GM12878 (cell line): ENCODE data around the gene KAZN. TPM values are rescaled to one million over a fixed set of nuclear protein-coding genes. Genes with fewer than 3 reads are reported as not detected.

ENCODE experiments used
- ATAC-seq: fragments of 200-7000 bp; cut with Tn5 transposase; 3 replicates; pipeline ENCODE4 v1.9.1; 2020; ENCODE audit warnings: mild to moderate bottlenecking, moderate library complexity
- BruUV-seq: library from RNA; stranded (reverse); fragments of 400-500 nt; replicated peaks from 2 replicates; lab custom pipeline; 2021; lab: Mats Ljungman, UMichigan
- CTCF ChIA-PET: fragments of 300-600 bp; sonication (Branson Sonifier 250); formaldehyde crosslinking; extraction: SDS; loops from one replicate; lab custom pipeline; 2021; ENCODE audit warnings: inconsistent platforms; lab: Yijun Ruan, JAX
- POLR2A ChIA-PET: fragments of 350-600 bp; formaldehyde crosslinking; extraction: SDS; loops from one replicate; lab custom pipeline; 2021; ENCODE audit warnings: inconsistent platforms; lab: Charles Lee
- RAD21 ChIA-PET: fragments of 300-600 bp; sonication (Branson Sonifier 250); formaldehyde crosslinking; loops from one replicate; lab custom pipeline; 2023; ENCODE audit warnings: antibody characterized with exemption; ENCODE audit not compliant: unreplicated experiment; lab: Charles Lee
- SMC1A ChIA-PET: fragments of 300-600 bp; sonication (Branson Sonifier 250); formaldehyde crosslinking; loops from one replicate; lab custom pipeline; 2023; ENCODE audit not compliant: unreplicated experiment, uncharacterized antibody; lab: Charles Lee
- DNase-seq: peaks from one replicate; pipeline ENCODE4 v3.0.0-alpha.2; 2011; ENCODE audit warnings: low read depth, low spot score
- FAIRE-seq: peaks from 3 replicates; lab custom pipeline; 2011; peaks lifted over from hg19 to GRCh38; lab: Jason Lieb, UNC
- H2AFZ ChIP-seq: 2 replicates; pipeline ENCODE4 v1.6.0; 2011; ENCODE audit warnings: low read depth, low read length, control low read depth; ENCODE audit not compliant: control insufficient read depth
- H3K27ac ChIP-seq: 2 replicates; pipeline ENCODE4 v1.5.1; 2011; ENCODE audit warnings: control low read depth; ENCODE audit not compliant: control insufficient read depth, insufficient read depth
- H3K27me3 ChIP-seq, 2 experiments: replicated peaks in 1 of 2; 2 replicates each; pipeline versions ENCODE4 v1.6.0 to v1.6.1; 2011; ENCODE audit warnings: low read length in 1 of 2; ENCODE audit not compliant: control insufficient read depth in 2 of 2, insufficient read depth in 2 of 2
- H3K36me3 ChIP-seq, 2 experiments: 2 replicates each; pipeline ENCODE4 v1.5.1; 2011; ENCODE audit warnings: low read length in 1 of 2; ENCODE audit not compliant: control insufficient read depth in 2 of 2, insufficient read depth in 2 of 2
- H3K4me1 ChIP-seq: 2 replicates; pipeline ENCODE4 v1.6.1; 2011; ENCODE audit warnings: mild to moderate bottlenecking, low read length, moderate library complexity, mixed read lengths; ENCODE audit not compliant: control insufficient read depth, insufficient read depth
- H3K4me2 ChIP-seq: 2 replicates; pipeline ENCODE4 v1.6.0; 2011; ENCODE audit warnings: control low read depth; ENCODE audit not compliant: control insufficient read depth, insufficient read depth
- H3K4me3 ChIP-seq: fragments of 200-600 bp; sonication (generic); 2 replicates; pipeline ENCODE4 v1.5.1; 2016
- H3K79me2 ChIP-seq: 2 replicates; pipeline ENCODE4 v1.6.0; 2011; ENCODE audit warnings: low read length; ENCODE audit not compliant: control insufficient read depth, insufficient read depth
- H3K9ac ChIP-seq: 2 replicates; pipeline ENCODE4 v1.8.0; 2011; ENCODE audit warnings: low read length, control low read depth, mixed read lengths; ENCODE audit not compliant: control insufficient read depth, insufficient read depth
- H3K9me3 ChIP-seq: replicated peaks from 3 replicates; pipeline ENCODE4 v1.5.1; 2011; ENCODE audit warnings: mild to moderate bottlenecking, low read length; ENCODE audit not compliant: control insufficient read depth, insufficient read depth
- H4K20me1 ChIP-seq: 2 replicates; pipeline ENCODE4 v1.6.0; 2011; ENCODE audit not compliant: control insufficient read depth, insufficient read depth
- ATF7 ChIP-seq: fragments of 450-650 bp; IDR thresholded peaks from 2 replicates; pipeline ENCODE4 v1.6.1; 2016; ENCODE audit warnings: low read depth, mild to moderate bottlenecking
- CEBPB ChIP-seq, 2 experiments: fragments of 150-350 bp in 1 of 2; IDR thresholded peaks; 2 replicates each; pipeline ENCODE4 v1.6.1; 2012 to 2014; ENCODE audit warnings: low read depth in 2 of 2, low read length in 2 of 2, borderline replicate concordance in 1 of 2, inconsistent platforms in 1 of 2
- KLF5 ChIP-seq: fragments of 450-650 bp; IDR thresholded peaks from 2 replicates; pipeline ENCODE4 v1.6.1; 2014; ENCODE audit warnings: mild to moderate bottlenecking; ENCODE audit not compliant: partially characterized antibody
- PAX8 ChIP-seq: fragments of 450-650 bp; IDR thresholded peaks from 2 replicates; pipeline ENCODE4 v1.6.1; 2017; ENCODE audit warnings: mild to moderate bottlenecking, moderate library complexity
- SIN3A ChIP-seq: IDR thresholded peaks from 2 replicates; pipeline ENCODE4 v1.6.1; 2012; ENCODE audit warnings: low read depth, low read length, improper control_type of control experiment
- SP1 ChIP-seq: IDR thresholded peaks from one replicate; pipeline ENCODE4 v1.6.1; 2011; ENCODE audit warnings: low read depth, low read length
- SREBF2 ChIP-seq: IDR thresholded peaks from 2 replicates; pipeline ENCODE4 v1.6.1; 2012; ENCODE audit warnings: mild to moderate bottlenecking, low read length
- TARDBP ChIP-seq: IDR thresholded peaks from 2 replicates; pipeline ENCODE4 v1.6.1; 2016; ENCODE audit warnings: borderline replicate concordance
- TCF7 ChIP-seq: IDR thresholded peaks from 2 replicates; pipeline ENCODE4 v1.6.1; 2014; ENCODE audit warnings: antibody characterized with exemption, borderline replicate concordance
- ZNF24 ChIP-seq: fragments of 450-650 bp; IDR thresholded peaks from 2 replicates; pipeline ENCODE4 v1.6.1; 2017; ENCODE audit warnings: antibody characterized with exemption, mild to moderate bottlenecking
- ZZZ3 ChIP-seq: IDR thresholded peaks from 2 replicates; pipeline ENCODE4 v1.6.1; 2011; ENCODE audit warnings: low read depth; ENCODE audit not compliant: control insufficient read depth, insufficient read length
- WGBS: methylation state at CpG from one replicate; pipeline ENCODE4 v1.1.6; 2016; ENCODE audit warnings: low lambda C conversion rate; ENCODE audit not compliant: insufficient replicate concordance, insufficient coverage; ENCODE audit errors: missing lambda C conversion rate; 5-methylcytosine and 5-hydroxymethylcytosine counted together
- in situ Hi-C: fragments of 300-500 bp; cut with MboI; formaldehyde crosslinking; loops from 9 replicates; pipeline ENCODE4 v1.14.3; 2018; ENCODE audit warnings: mixed read lengths
- intact Hi-C: fragments of 100-400 bp; cut with micrococcal nuclease; formaldehyde crosslinking; loops from one replicate; pipeline ENCODE4 v1.14.2; 2022; ENCODE audit not compliant: unreplicated experiment
- polyA plus RNA-seq, 11 experiments: library from polyadenylated mRNA; depleted of rRNA in 4 of 11; unstranded in 6 of 11; stranded (reverse) in 5 of 11; fragments of >200 nt; fragmentation: Nextera tagmentation in 4 of 11; fragmentation: Illumina TruSeq in 1 of 11; extraction: Ambion mirVana in 4 of 11; extraction: Trizol in 1 of 11; gene quantifications; 1 replicate in 1 of 11; 2 replicates in 10 of 11; pipeline versions ENCODE4 v1.2.1 to v1.2.3, GENCODE V29; 2011 to 2016; ENCODE audit warnings: inconsistent platforms in 2 of 11, missing spikeins in 2 of 11, low read depth in 1 of 11
- total RNA-seq, 4 experiments: library from RNA; depleted of rRNA in 3 of 4; stranded (reverse); fragments of >200 nt in 3 of 4; fragmentation: Illumina TruSeq in 1 of 4; extraction: Trizol in 1 of 4; gene quantifications; 2 replicates each; pipeline versions ENCODE4 v1.2.1 to v1.2.3, GENCODE V29; 2013 to 2021
- TF ChIP-seq, protein P1 (sequence below): fragments of 450-650 bp; IDR thresholded peaks from 2 replicates; pipeline ENCODE4 v1.6.1; 2018; ENCODE audit warnings: mild to moderate bottlenecking, low read depth, moderate library complexity; ENCODE audit not compliant: partially characterized antibody

Gene KAZN
- total and polyA plus RNA-seq, 10 of the 15 experiments (the other 5 are each of a cell fraction or from before 2014, with no cell fraction given) = 0.72 to 4.0 (median 1.2) TPM

DNA sequence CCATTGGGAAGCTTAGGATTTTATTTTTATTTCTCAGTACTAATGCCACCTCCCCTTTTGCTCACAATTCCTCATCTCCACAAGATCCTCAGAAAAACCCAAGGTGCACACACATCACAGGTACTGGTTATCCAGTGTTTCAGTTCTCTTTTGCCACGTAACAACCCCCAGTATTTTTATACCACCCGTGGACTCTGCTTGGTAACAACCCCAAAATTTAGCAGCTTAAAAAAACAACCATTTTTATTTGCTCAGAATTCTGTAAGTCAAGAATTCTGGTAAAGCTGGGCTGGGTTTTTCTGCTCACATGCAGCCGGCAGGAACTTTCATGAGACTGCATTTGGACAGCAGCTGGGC is 180.0 kb downstream of the KAZN start:
- in situ Hi-C loops (no loop called here), intact Hi-C loops (loop anchor here (5.0 kb wide), 2 partner anchors 269 to 324 kb away; no protein-coding TSS in a partner anchor)
- RAD21 ChIA-PET = interaction anchor here (1.1 to 2.6 kb wide), 3 partner anchors 138 to 248 kb away, joined by 4 to 10 read pairs (median 5); no protein-coding TSS in a partner anchor
- Histone ChIP-seq H3K27me3 (no peaks in the 10 kb centered on the region), H3K9me3 (no peaks in the 10 kb centered on the region), H3K79me2 (no peaks in the 10 kb centered on the region), H3K4me1 (no peaks in the 10 kb centered on the region), H2AFZ (no peak overlapping the region), H3K4me3 (no peak overlapping the region), H4K20me1 (no peaks in the 10 kb centered on the region), H3K4me2 (no peak overlapping the region), H3K36me3 (no peaks in the 10 kb centered on the region), H3K9ac (no peak overlapping the region), H3K27ac (no peak overlapping the region)
- POLR2A ChIA-PET = no interaction called here
- DNase-seq (no peak), FAIRE-seq (no peak), ATAC-seq (no peak)
- BruUV-seq = no TSS peak
- TF ChIP-seq TARDBP (no peak), ZZZ3 (no peak), CEBPB (IDR thresholded peaks at IDR 0.05; ENCODE audit: borderline replicate concordance in 1 of 2, low read depth in 2 of 2, low read length in 2 of 2) (no peak), SP1 (no peak), ATF7 (no peak), ZNF24 (no peak), SREBF2 (no peak), SIN3A (no peak), PAX8 (no peak), TCF7 (no peak), KLF5 (no peak)
- TF ChIP-seq, protein P1, sequence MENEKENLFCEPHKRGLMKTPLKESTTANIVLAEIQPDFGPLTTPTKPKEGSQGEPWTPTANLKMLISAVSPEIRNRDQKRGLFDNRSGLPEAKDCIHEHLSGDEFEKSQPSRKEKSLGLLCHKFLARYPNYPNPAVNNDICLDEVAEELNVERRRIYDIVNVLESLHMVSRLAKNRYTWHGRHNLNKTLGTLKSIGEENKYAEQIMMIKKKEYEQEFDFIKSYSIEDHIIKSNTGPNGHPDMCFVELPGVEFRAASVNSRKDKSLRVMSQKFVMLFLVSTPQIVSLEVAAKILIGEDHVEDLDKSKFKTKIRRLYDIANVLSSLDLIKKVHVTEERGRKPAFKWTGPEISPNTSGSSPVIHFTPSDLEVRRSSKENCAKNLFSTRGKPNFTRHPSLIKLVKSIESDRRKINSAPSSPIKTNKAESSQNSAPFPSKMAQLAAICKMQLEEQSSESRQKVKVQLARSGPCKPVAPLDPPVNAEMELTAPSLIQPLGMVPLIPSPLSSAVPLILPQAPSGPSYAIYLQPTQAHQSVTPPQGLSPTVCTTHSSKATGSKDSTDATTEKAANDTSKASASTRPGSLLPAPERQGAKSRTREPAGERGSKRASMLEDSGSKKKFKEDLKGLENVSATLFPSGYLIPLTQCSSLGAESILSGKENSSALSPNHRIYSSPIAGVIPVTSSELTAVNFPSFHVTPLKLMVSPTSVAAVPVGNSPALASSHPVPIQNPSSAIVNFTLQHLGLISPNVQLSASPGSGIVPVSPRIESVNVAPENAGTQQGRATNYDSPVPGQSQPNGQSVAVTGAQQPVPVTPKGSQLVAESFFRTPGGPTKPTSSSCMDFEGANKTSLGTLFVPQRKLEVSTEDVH = no peak
- SMC1A ChIA-PET = interaction anchor here (0.5 to 2.3 kb wide), 4 partner anchors 10 to 248 kb away, joined by 3 to 9 read pairs (median 8); no protein-coding TSS in a partner anchor
- CTCF ChIA-PET = interaction anchor here (0.7 to 5.0 kb wide), 22 partner anchors 9 to 526 kb away, joined by 3 to 26 read pairs (median 4); no protein-coding TSS in a partner anchor
- WGBS = 0% methylated on average over 3 of the region's 3 CpGs
